ENCODE measurements around the gene DIAPH2.

Gene DIAPH2

GRCh38 chrX:96987228-96987627 is 302.6 kb downstream of the DIAPH2 start:
- H3K4me3 ChIP-seq (ENCODE audit: control insufficient read depth, low read depth, low read length), result no peak overlapping the region
- DNase-seq (ENCODE audit: low read depth), result peak; percentile 43
- no peak for TF ChIP-seq CTCF (conservative IDR thresholded peaks at IDR 0.05; ENCODE audit: control insufficient read depth, insufficient read depth, low read depth, low read length)

DNA sequence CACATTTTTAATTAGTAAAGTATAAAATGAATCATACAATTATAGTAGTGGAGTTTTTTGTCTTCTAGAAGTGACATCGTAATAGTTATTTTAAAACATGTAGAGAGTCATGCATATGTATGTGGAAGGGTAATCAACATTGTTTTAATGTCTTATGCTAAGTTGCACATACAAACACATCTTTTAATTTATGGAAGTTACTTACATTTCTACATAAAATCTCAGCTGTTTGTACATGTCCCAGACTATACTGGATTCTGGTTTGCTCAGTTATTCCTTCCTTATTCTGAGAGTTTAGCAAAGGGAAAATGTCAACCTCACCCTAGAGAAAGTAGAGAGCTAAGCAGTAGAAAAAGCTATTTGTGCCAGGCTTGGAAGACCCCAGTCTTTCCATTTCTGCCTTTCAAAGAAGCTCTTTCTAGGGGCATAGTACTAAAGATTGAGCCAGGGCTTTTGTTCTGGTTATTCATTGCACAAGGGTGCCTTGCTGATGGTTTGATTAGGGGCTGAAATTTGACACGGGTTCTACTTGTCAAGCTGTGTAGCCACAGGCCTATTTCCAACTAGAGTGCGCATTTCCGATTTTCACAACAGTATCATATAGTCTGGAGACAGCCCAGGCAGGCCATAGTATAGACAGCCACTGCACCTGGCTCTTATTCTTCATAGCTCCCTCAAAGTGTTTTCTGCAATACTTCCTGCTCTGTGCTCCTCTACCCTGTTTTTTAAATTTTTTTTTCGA is 305.4 kb downstream of the DIAPH2 start:
- no peak for DNase-seq (ENCODE audit: low read depth)
- H3K4me3 ChIP-seq (ENCODE audit: control insufficient read depth, low read depth, low read length), result no peak overlapping the region
- TF ChIP-seq CTCF (conservative IDR thresholded peaks at IDR 0.05; ENCODE audit: control insufficient read depth, insufficient read depth, low read depth, low read length), result no peak

GRCh38 chrX:96994093-96994492 is 309.5 kb downstream of the DIAPH2 start:
- DNase-seq (ENCODE audit: low read depth), result no peak
- TF ChIP-seq CTCF (conservative IDR thresholded peaks at IDR 0.05; ENCODE audit: control insufficient read depth, insufficient read depth, low read depth, low read length), result no peak
- H3K4me3 ChIP-seq (ENCODE audit: control insufficient read depth, low read depth, low read length), result no peak overlapping the region

- no peak for TF ChIP-seq CTCF (conservative IDR thresholded peaks at IDR 0.05; ENCODE audit: control insufficient read depth, insufficient read depth, low read depth, low read length)
- H3K4me3 ChIP-seq (ENCODE audit: control insufficient read depth, low read depth, low read length), result no peak overlapping the region
- no peak for DNase-seq (ENCODE audit: low read depth)
Measured at GRCh38 chrX:96997196-96997595, 312.6 kb downstream of the DIAPH2 start.

- no peak for TF ChIP-seq CTCF (conservative IDR thresholded peaks at IDR 0.05; ENCODE audit: control insufficient read depth, insufficient read depth, low read depth, low read length)
- DNase-seq (ENCODE audit: low read depth), result no peak
Measured at GRCh38 chrX:97000682-97001368, 316.2 kb downstream of the DIAPH2 start.

DNA sequence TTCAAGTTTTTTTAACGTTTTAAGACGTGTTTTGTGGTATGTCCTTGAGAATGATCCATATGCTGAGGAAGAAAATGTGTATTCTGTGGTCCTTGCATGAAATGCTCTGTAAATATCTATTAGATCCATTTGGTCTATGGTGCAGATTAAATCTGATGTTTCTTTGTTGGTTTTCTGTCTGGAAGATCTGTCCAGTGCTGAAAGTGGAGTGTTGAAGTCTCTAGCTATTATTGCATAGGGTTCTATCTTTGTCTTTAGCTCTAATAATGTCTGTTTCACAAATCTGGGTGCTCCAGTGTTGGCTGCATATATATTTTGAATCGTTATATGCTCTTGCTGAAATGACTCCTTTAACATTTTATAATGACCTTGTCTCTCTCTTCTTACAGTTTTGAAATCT is 321.5 kb downstream of the DIAPH2 start:
- TF ChIP-seq CTCF (conservative IDR thresholded peaks at IDR 0.05; ENCODE audit: control insufficient read depth, insufficient read depth, low read depth, low read length), result no peak
- no peak for DNase-seq (ENCODE audit: low read depth)
- H3K4me3 ChIP-seq (ENCODE audit: control insufficient read depth, low read depth, low read length), result no peak overlapping the region

More at GRCh38 chrX:97000682-97001368, 316.2 kb downstream of the DIAPH2 start:
- no peak overlapping the region for H3K4me3 ChIP-seq (ENCODE audit: control insufficient read depth, low read depth, low read length)
